ENCODE measurements around the gene PAM. TPM values are rescaled to one million over a fixed set of nuclear protein-coding genes. Genes with fewer than 3 reads are reported as not detected.
"Not testable (repeated sequence)": the region's sequence is repeated elsewhere in the genome, so short reads cannot be mapped to it uniquely, and the experiment has no call there.

PAM gene
- total RNA-seq, 1 donor from 2014 or later, result 135 TPM

GRCh38 chr5:103060424-103060954, 305.4 kb downstream of the PAM start:
- no peak for DNase-seq (ENCODE audit: extremely low spot score, unreplicated experiment)
- Mint-ChIP-seq H3K27ac (no peak overlapping the region), H3K36me3 (no peaks in the 10 kb centered on the region), H3K4me1 (ENCODE audit: unreplicated experiment) (peaks cover 26% of the 10 kb centered on the region), H3K9me3 (peaks cover 5% of the 10 kb centered on the region), H3K27me3 (peaks cover 7% of the 10 kb centered on the region), H3K4me3 (no peak overlapping the region)
- no peak for TF ChIP-seq CTCF (conservative IDR thresholded peaks at IDR 0.05)

- peaks cover 11% of the 10 kb centered on the region for H3K4me1 Mint-ChIP-seq (ENCODE audit: unreplicated experiment)
These were observed 311.2 kb downstream of the PAM start for GRCh38 chr5:103066326-103066725.

GRCh38 chr5:103073500-103073899, 318.4 kb downstream of the PAM start:
- H3K4me1 Mint-ChIP-seq (ENCODE audit: unreplicated experiment); H3K36me3 Mint-ChIP-seq; DNase-seq (ENCODE audit: extremely low spot score, unreplicated experiment); H3K27ac Mint-ChIP-seq; H3K4me3 Mint-ChIP-seq; H3K27me3 Mint-ChIP-seq: not testable (repeated sequence)
- peaks cover 28% of the 10 kb centered on the region for H3K9me3 Mint-ChIP-seq

More at GRCh38 chr5:103066326-103066725, 311.2 kb downstream of the PAM start:
- no peaks in the 10 kb centered on the region for H3K36me3 Mint-ChIP-seq
- no peaks in the 10 kb centered on the region for H3K9me3 Mint-ChIP-seq
- DNase-seq (ENCODE audit: extremely low spot score, unreplicated experiment), result no peak
- H3K27ac Mint-ChIP-seq, result peak overlapping the region; percentile 11
- TF ChIP-seq CTCF (conservative IDR thresholded peaks at IDR 0.05), result no peak
- H3K27me3 Mint-ChIP-seq, result peaks cover 4% of the 10 kb centered on the region
- H3K4me3 Mint-ChIP-seq, result no peak overlapping the region

- Mint-ChIP-seq H3K27me3 (peaks cover 4% of the 10 kb centered on the region), H3K4me3 (no peak overlapping the region), H3K9me3 (peaks cover 33% of the 10 kb centered on the region), H3K27ac (no peak overlapping the region), H3K36me3 (peaks cover 3% of the 10 kb centered on the region), H3K4me1 (ENCODE audit: unreplicated experiment) (no peaks in the 10 kb centered on the region)
- no peak for DNase-seq (ENCODE audit: extremely low spot score, unreplicated experiment)
- TF ChIP-seq CTCF (conservative IDR thresholded peaks at IDR 0.05), result no peak
These were observed 320.3 kb downstream of the PAM start for GRCh38 chr5:103075442-103075841.
